Stomach (tissue), 9 donors: Measurements from ENCODE around the gene BICD1. TPM values are rescaled to one million over a fixed set of nuclear protein-coding genes. Genes with fewer than 3 reads are reported as not detected.
A peak's percentile ranks its signal among the peaks of the same experiment; 100 is the strongest.

Experiments
- DNase-seq, 2 donors: peaks; one replicate each; pipeline versions ENCODE4 v3.0.0 to v3.0.0-alpha.2; 2013 to 2019
- H3K27ac ChIP-seq, 5 donors: fragments of 200-600 bp in 4 of 5; sonication (generic) in 4 of 5; one replicate each; pipeline ENCODE4 v1.5.1; 2013 to 2019; ENCODE audit warnings: mild to moderate bottlenecking in 1 of 5, moderate library complexity in 1 of 5
- H3K27me3 ChIP-seq, 3 donors: fragments of 200-600 bp; sonication (generic); one replicate each; pipeline ENCODE4 v1.5.1; 2017 to 2019; ENCODE audit warnings: mixed run types in 1 of 3
- H3K36me3 ChIP-seq, 4 donors: fragments of 200-600 bp; sonication (generic); 1 replicate in 3 of 4; 2 replicates in 1 of 4; pipeline ENCODE4 v1.5.1; 2016 to 2019
- H3K4me1 ChIP-seq, 4 donors: fragments of 200-600 bp; sonication (generic); one replicate each; pipeline ENCODE4 v1.5.1; 2016 to 2019
- H3K4me3 ChIP-seq, 4 donors: fragments of 200-600 bp; sonication (generic) in 3 of 4; one replicate each; pipeline ENCODE4 v1.5.1; 2016 to 2019; ENCODE audit warnings: mild to moderate bottlenecking in 1 of 4
- H3K9me3 ChIP-seq, 4 donors: fragments of 200-600 bp; sonication (generic); one replicate each; pipeline ENCODE4 v1.5.1; 2016 to 2019
- EP300 ChIP-seq: sonication (generic); formaldehyde crosslinking; IDR thresholded peaks from one replicate; pipeline ENCODE4 v1.6.1; 2017; ENCODE audit warnings: antibody characterized with exemption
- POLR2A ChIP-seq, 4 donors: fragments of 450-650 bp; IDR thresholded peaks; one replicate each; pipeline ENCODE4 v1.6.1; 2016; ENCODE audit warnings: antibody characterized with exemption in 4 of 4, control low read depth in 2 of 4, mild to moderate bottlenecking in 1 of 4, moderate library complexity in 1 of 4
- POLR2AphosphoS5 ChIP-seq, 3 donors: sonication (generic); formaldehyde crosslinking; IDR thresholded peaks; one replicate each; pipeline ENCODE4 v1.6.1; 2016; ENCODE audit warnings: antibody characterized with exemption in 3 of 3
- WGBS, 5 donors: extraction: QIAGEN DNeasy Blood & Tissue Kit in 3 of 5; methylation state at CpG; one replicate each; pipeline versions ENCODE4 v1.1.5 to v1.1.7; 2013 to 2018; 5-methylcytosine and 5-hydroxymethylcytosine counted together
- intact Hi-C: fragments of 100-400 bp; cut with DNase I; formaldehyde crosslinking; loops from one replicate; pipeline ENCODE4 v1.15.1; 2023; ENCODE audit warnings: low total_unique reads
- polyA plus RNA-seq, 3 donors: library from polyadenylated mRNA; stranded (reverse); fragments of 200-250 nt; gene quantifications; one replicate each; pipeline ENCODE4 v1.2.3, GENCODE V29; 2013
- total RNA-seq, 5 donors: library from RNA; depleted of rRNA; stranded (reverse); fragments of >200 nt; gene quantifications; one replicate each; pipeline versions ENCODE4 v1.1.0 to v1.2.3, GENCODE V29; 2014 to 2016
- TF ChIP-seq, protein P1 (sequence below), 7 experiments: fragments of 450-650 bp in 4 of 7; fragments of 200-600 bp in 3 of 7; sonication (generic) in 3 of 7; IDR thresholded peaks; one replicate each; pipeline ENCODE4 v1.5.1; 2016 to 2019; ENCODE audit warnings: antibody characterized with exemption in 7 of 7, control low read depth in 2 of 7, mild to moderate bottlenecking in 1 of 7
- donor health status: healthy with polysubstance abuse.
- donor health status: Bipolar disorder and iron deficiency.
- donor health status: healthy.

BICD1 gene
- total and polyA plus RNA-seq, 8 donors, result 1.6 to 17.3 (median 2.1) TPM

- TF ChIP-seq POLR2AphosphoS5 (IDR thresholded peaks at IDR 0.05), result no peak
- TF ChIP-seq POLR2A (IDR thresholded peaks at IDR 0.05), result no peak
- TF ChIP-seq, protein P1, sequence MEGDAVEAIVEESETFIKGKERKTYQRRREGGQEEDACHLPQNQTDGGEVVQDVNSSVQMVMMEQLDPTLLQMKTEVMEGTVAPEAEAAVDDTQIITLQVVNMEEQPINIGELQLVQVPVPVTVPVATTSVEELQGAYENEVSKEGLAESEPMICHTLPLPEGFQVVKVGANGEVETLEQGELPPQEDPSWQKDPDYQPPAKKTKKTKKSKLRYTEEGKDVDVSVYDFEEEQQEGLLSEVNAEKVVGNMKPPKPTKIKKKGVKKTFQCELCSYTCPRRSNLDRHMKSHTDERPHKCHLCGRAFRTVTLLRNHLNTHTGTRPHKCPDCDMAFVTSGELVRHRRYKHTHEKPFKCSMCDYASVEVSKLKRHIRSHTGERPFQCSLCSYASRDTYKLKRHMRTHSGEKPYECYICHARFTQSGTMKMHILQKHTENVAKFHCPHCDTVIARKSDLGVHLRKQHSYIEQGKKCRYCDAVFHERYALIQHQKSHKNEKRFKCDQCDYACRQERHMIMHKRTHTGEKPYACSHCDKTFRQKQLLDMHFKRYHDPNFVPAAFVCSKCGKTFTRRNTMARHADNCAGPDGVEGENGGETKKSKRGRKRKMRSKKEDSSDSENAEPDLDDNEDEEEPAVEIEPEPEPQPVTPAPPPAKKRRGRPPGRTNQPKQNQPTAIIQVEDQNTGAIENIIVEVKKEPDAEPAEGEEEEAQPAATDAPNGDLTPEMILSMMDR (IDR thresholded peaks at IDR 0.05), result no peak
- TF ChIP-seq EP300, result no peak
- intact Hi-C loops, result no loop called here
- no peaks in the 10 kb centered on the region for H3K27me3 ChIP-seq
Measured at GRCh38 chr12:32266756-32267155, 160.1 kb downstream of the BICD1 start.

DNA sequence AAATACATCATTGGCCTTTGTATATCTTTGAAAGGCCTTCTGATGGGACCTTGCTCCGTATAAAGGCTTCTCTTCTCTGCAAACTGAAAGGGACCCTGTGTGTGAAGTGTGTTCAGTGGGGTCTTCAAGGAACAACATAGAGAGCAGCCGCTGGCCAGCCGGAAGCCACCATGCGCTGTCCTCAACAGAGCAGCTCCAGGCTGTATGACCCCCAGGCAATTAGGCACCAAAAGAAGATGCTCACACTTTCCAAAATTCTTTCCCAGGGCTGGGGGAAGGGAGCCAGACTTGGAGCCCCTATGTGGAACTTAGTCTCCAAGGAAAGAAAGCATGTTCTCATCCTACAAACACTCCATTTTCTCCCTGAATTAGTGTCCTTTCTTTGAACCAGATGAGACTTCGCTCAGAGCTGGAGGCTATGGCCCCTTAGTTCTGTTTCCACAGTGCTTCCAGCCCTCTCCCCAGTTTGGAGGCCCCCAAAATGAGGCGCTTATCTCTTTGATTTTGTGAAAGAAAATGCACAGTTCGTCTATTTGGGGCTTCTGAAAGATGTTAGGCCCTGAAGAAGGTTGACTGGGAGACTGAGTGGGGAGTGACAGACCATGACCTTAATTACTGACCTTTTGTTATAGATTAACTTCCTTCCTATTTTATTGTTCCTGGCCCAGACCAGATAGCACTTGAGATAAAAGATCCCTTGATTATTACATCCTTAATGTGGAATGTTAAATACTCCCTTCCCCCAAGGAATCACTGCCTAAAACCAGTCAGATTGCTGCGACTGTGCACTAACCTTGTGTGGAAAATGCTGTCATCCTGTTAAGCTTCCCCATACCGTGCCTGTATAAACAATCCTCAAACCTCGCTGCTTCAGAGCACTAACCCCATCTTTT, 164.4 kb downstream of the BICD1 start:
- peak overlapping the region in 1 of 5 donors; percentile 3 for H3K27ac ChIP-seq
- peaks cover 0 to 12% (median 6%) of the 10 kb centered on the region in 4 donors for H3K4me1 ChIP-seq
- no peaks in the 10 kb centered on the region for H3K36me3 ChIP-seq
- intact Hi-C loops, result no loop called here
- WGBS, 5 donors, result 70 to 78% (median 73%) methylated on average over 10 of the region's 10 CpGs
- TF ChIP-seq POLR2A (IDR thresholded peaks at IDR 0.05) (no peak), POLR2AphosphoS5 (IDR thresholded peaks at IDR 0.05) (no peak), EP300 (no peak)
- TF ChIP-seq, protein P1 (IDR thresholded peaks at IDR 0.05), result no peak
- no peaks in the 10 kb centered on the region for H3K27me3 ChIP-seq
- no peaks in the 10 kb centered on the region for H3K9me3 ChIP-seq
- DNase-seq, result peak in 1 of 2 donors; percentile 72
- no peak overlapping the region for H3K4me3 ChIP-seq

More at GRCh38 chr12:32266756-32267155, 160.1 kb downstream of the BICD1 start:
- no peak for DNase-seq
- WGBS, 5 donors, result 87 to 90% (median 90%) methylated on average over 5 of the region's 5 CpGs
- Histone ChIP-seq H3K4me1 (peaks cover 0 to 19% (median 5%) of the 10 kb centered on the region in 4 donors), H3K9me3 (no peaks in the 10 kb centered on the region), H3K4me3 (no peak overlapping the region), H3K27ac (no peak overlapping the region), H3K36me3 (no peaks in the 10 kb centered on the region)

GRCh38 chr12:32272465-32272864, 165.8 kb downstream of the BICD1 start:
- WGBS, 5 donors, result 86 to 96% (median 94%) methylated on average over 2 of the region's 2 CpGs
- Histone ChIP-seq H3K27me3 (no peaks in the 10 kb centered on the region), H3K9me3 (no peaks in the 10 kb centered on the region), H3K27ac (no peak overlapping the region), H3K4me3 (no peak overlapping the region), H3K36me3 (no peaks in the 10 kb centered on the region), H3K4me1 (peaks cover 0 to 12% (median 6%) of the 10 kb centered on the region in 4 donors)
- intact Hi-C loops, result no loop called here
- TF ChIP-seq EP300, result no peak
- TF ChIP-seq, protein P1 (IDR thresholded peaks at IDR 0.05), result no peak
- TF ChIP-seq POLR2A (IDR thresholded peaks at IDR 0.05), result no peak
- TF ChIP-seq POLR2AphosphoS5 (IDR thresholded peaks at IDR 0.05), result no peak
- no peak for DNase-seq

DNA sequence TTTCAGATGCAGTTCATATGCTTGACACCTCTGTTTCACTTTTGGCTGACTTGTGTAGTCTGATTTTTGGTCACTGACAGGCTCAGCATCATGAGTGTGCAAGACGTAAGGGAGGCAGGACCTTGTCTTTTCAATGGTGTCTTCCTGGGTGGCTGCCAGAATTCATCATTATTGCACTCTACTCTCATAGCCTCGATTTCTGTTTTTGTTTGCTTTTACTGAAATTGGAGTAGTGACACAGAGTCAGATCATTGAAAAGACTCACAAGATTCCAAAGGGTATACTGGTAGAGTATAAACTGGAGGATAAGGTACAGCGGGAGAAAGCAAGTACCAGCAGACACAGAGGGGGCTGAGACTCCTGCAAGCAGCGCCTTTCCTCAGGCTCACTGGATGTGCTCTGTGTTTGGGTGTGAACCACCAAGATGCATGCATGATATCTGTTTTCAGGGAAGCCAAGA, 166.4 kb downstream of the BICD1 start:
- intact Hi-C loops, result no loop called here
- Histone ChIP-seq H3K36me3 (no peaks in the 10 kb centered on the region), H3K4me3 (no peak overlapping the region), H3K9me3 (no peaks in the 10 kb centered on the region), H3K27me3 (no peaks in the 10 kb centered on the region), H3K27ac (no peak overlapping the region), H3K4me1 (peaks cover 0 to 12% (median 6%) of the 10 kb centered on the region in 4 donors)
- 66 to 77% (median 70%) methylated on average over 4 of the region's 4 CpGs for WGBS, 5 donors
- TF ChIP-seq, protein P1 (IDR thresholded peaks at IDR 0.05), result no peak
- no peak for TF ChIP-seq POLR2A (IDR thresholded peaks at IDR 0.05)
- TF ChIP-seq POLR2AphosphoS5 (IDR thresholded peaks at IDR 0.05), result no peak
- TF ChIP-seq EP300, result no peak
- peak in 1 of 2 donors; percentile 25 for DNase-seq
